Measurements from ENCODE around the gene COMMD10. TPM values are rescaled to one million over a fixed set of nuclear protein-coding genes. Genes with fewer than 3 reads are reported as not detected.

The COMMD10 gene
- total and polyA plus RNA-seq, 4 donors: 17.2 to 66.0 (median 24.7) TPM

DNA sequence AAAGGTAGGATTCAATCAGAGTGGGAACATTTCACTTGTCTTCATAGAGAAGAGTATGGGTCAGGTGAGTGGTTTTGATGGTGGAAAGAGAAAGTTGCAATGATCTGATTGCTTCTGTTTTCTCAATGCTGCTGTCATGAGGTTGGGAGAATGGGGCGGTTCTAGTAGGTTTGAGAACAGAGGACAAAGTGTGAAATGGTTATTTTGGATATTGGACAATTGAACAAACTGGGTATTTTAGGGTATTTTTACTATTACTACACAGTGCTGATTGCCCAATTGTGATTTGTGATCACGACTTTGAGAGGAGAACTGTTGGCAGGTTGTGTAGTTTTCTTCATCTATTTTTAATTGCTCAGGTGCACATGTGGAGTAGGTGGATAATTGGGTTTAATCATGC lies 60.2 kb downstream of the COMMD10 start:
- no peak overlapping the region for H3K9ac ChIP-seq (ENCODE audit: insufficient read depth in 1 of 2, low read length in 2 of 2)
- 81 to 92% methylated on average over 2 of the region's 2 CpGs for WGBS, 2 donors
- DNase-seq (no peak), ATAC-seq (ENCODE audit: insufficient read depth, low FRiP score) (no peak)
- TF ChIP-seq, protein P1, sequence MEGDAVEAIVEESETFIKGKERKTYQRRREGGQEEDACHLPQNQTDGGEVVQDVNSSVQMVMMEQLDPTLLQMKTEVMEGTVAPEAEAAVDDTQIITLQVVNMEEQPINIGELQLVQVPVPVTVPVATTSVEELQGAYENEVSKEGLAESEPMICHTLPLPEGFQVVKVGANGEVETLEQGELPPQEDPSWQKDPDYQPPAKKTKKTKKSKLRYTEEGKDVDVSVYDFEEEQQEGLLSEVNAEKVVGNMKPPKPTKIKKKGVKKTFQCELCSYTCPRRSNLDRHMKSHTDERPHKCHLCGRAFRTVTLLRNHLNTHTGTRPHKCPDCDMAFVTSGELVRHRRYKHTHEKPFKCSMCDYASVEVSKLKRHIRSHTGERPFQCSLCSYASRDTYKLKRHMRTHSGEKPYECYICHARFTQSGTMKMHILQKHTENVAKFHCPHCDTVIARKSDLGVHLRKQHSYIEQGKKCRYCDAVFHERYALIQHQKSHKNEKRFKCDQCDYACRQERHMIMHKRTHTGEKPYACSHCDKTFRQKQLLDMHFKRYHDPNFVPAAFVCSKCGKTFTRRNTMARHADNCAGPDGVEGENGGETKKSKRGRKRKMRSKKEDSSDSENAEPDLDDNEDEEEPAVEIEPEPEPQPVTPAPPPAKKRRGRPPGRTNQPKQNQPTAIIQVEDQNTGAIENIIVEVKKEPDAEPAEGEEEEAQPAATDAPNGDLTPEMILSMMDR (IDR thresholded peaks at IDR 0.05; ENCODE audit: control extremely low read depth, extremely low read depth): no peak
- no peak overlapping the region for H3K27ac ChIP-seq (ENCODE audit: low read depth in 1 of 2, low read length in 1 of 2)
- no peaks in the 10 kb centered on the region for H3K36me3 ChIP-seq (ENCODE audit: control insufficient read depth in 4 of 4, insufficient read depth in 4 of 4, low read length in 4 of 4)
- peaks cover 0 to 2% (median 0%) of the 10 kb centered on the region in 5 donors for H3K4me1 ChIP-seq (ENCODE audit: control insufficient read depth in 5 of 5, insufficient read depth in 5 of 5, low read length in 5 of 5)
- H3K4me3 ChIP-seq: no peak overlapping the region
- H3K27me3 ChIP-seq (ENCODE audit: control insufficient read depth in 3 of 3, insufficient read depth in 3 of 3, low read length in 2 of 3): no peaks in the 10 kb centered on the region
- no peaks in the 10 kb centered on the region for H3K9me3 ChIP-seq (ENCODE audit: control insufficient read depth in 4 of 4, insufficient read depth in 3 of 4, low read length in 3 of 4)

DNA sequence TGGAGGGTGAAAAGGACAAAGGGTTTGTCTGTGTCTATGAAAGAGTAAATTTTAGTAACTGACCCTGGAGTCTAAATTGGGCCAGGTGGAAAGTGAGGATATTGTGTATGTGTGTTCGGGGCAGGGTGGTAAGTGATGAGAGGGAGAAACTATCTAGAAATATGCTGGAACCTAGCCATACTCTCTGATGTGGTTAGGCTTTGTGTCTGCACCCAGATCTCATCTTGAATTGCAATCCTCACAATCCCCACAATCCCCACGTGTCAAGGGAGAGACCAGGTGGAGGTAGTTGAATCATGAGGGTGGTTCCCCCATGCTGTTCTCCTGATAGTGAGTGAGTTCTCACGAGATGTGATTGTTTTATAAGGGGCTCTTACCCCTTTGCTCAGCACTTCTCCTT lies 60.6 kb downstream of the COMMD10 start:
- ATAC-seq (ENCODE audit: insufficient read depth, low FRiP score) (no peak), DNase-seq (no peak)
- Histone ChIP-seq H3K36me3 (ENCODE audit: control insufficient read depth in 4 of 4, insufficient read depth in 4 of 4, low read length in 4 of 4) (no peaks in the 10 kb centered on the region), H3K9ac (ENCODE audit: insufficient read depth in 1 of 2, low read length in 2 of 2) (no peak overlapping the region), H3K4me3 (no peak overlapping the region), H3K27me3 (ENCODE audit: control insufficient read depth in 3 of 3, insufficient read depth in 3 of 3, low read length in 2 of 3) (no peaks in the 10 kb centered on the region), H3K9me3 (ENCODE audit: control insufficient read depth in 4 of 4, insufficient read depth in 3 of 4, low read length in 3 of 4) (no peaks in the 10 kb centered on the region), H3K4me1 (ENCODE audit: control insufficient read depth in 5 of 5, insufficient read depth in 5 of 5, low read length in 5 of 5) (peaks cover 0 to 2% (median 0%) of the 10 kb centered on the region in 5 donors), H3K27ac (ENCODE audit: low read depth in 1 of 2, low read length in 1 of 2) (no peak overlapping the region)
- TF ChIP-seq, protein P1 (IDR thresholded peaks at IDR 0.05; ENCODE audit: control extremely low read depth, extremely low read depth): no peak
- 85 to 93% methylated on average over 3 of the region's 3 CpGs for WGBS, 2 donors

DNA sequence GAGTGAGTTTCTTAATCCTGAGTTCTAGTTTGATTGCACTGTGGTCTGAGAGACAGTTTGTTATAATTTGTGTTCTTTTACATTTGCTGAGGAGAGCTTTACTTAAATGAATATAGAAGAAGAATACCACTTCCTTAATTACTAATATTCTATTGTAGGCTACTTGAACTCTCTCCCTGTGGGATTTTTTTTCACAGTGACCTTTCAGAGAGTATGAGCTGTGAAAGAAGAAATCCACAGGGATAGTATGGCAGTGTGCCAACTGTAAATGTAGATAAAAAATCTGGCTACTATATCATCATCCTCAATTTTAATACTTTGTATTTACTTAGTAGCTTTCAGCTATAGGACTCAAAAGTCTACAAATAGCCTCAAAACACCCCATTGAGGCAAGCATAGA lies 67.3 kb downstream of the COMMD10 start:
- Histone ChIP-seq H3K9me3 (ENCODE audit: control insufficient read depth in 4 of 4, insufficient read depth in 3 of 4, low read length in 3 of 4) (no peaks in the 10 kb centered on the region), H3K36me3 (ENCODE audit: control insufficient read depth in 4 of 4, insufficient read depth in 4 of 4, low read length in 4 of 4) (no peaks in the 10 kb centered on the region), H3K27me3 (ENCODE audit: control insufficient read depth in 3 of 3, insufficient read depth in 3 of 3, low read length in 2 of 3) (no peaks in the 10 kb centered on the region), H3K9ac (ENCODE audit: insufficient read depth in 1 of 2, low read length in 2 of 2) (no peak overlapping the region), H3K4me3 (no peak overlapping the region), H3K4me1 (ENCODE audit: control insufficient read depth in 5 of 5, insufficient read depth in 5 of 5, low read length in 5 of 5) (peaks cover 0 to 9% (median 0%) of the 10 kb centered on the region in 5 donors), H3K27ac (ENCODE audit: low read depth in 1 of 2, low read length in 1 of 2) (no peak overlapping the region)
- no peak for ATAC-seq (ENCODE audit: insufficient read depth, low FRiP score)
- peak; percentile 34 to 86 (median 83) for DNase-seq
- TF ChIP-seq, protein P1 (IDR thresholded peaks at IDR 0.05; ENCODE audit: control extremely low read depth, extremely low read depth): no peak

DNA sequence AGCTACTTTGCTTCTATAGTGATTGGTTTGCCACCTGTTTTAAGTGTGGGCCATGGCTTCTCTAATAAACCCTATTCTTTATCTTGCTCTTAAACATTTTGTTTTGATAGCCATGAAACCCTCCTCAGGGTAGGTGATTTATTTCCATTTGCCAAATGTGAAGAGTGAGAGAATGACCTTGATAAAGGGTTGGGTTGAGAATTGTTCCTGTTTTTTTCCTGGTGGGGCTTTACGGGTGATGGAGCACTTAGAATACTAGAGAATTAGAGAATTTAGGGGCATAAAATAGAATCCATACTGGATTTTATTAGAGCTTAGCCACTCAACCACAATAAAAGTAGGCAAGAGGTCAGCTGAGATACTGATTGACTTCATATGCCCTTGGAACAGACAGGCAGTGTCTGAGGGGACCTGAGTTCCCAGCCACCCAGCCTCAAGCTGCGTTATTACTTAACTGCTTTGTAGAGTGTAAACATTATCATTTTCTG lies 68.9 kb downstream of the COMMD10 start:
- H3K4me1 ChIP-seq (ENCODE audit: control insufficient read depth in 5 of 5, insufficient read depth in 5 of 5, low read length in 5 of 5): peaks cover 0 to 9% (median 0%) of the 10 kb centered on the region in 5 donors
- H3K36me3 ChIP-seq (ENCODE audit: control insufficient read depth in 4 of 4, insufficient read depth in 4 of 4, low read length in 4 of 4): no peaks in the 10 kb centered on the region
- DNase-seq (peak in 1 of 3 donors; percentile 16), ATAC-seq (ENCODE audit: insufficient read depth, low FRiP score) (no peak)
- H3K9ac ChIP-seq (ENCODE audit: insufficient read depth in 1 of 2, low read length in 2 of 2): no peak overlapping the region
- H3K27me3 ChIP-seq (ENCODE audit: control insufficient read depth in 3 of 3, insufficient read depth in 3 of 3, low read length in 2 of 3): no peaks in the 10 kb centered on the region
- H3K9me3 ChIP-seq (ENCODE audit: control insufficient read depth in 4 of 4, insufficient read depth in 3 of 4, low read length in 3 of 4): no peaks in the 10 kb centered on the region
- no peak overlapping the region for H3K4me3 ChIP-seq
- WGBS, 2 donors: 83 to 84% methylated on average over 2 of the region's 2 CpGs
- TF ChIP-seq, protein P1 (IDR thresholded peaks at IDR 0.05; ENCODE audit: control extremely low read depth, extremely low read depth): no peak
- no peak overlapping the region for H3K27ac ChIP-seq (ENCODE audit: low read depth in 1 of 2, low read length in 1 of 2)
